WTC11 (cell line): ENCODE data around the gene PCDH20. TPM values are rescaled to one million over a fixed set of nuclear protein-coding genes. Genes with fewer than 3 reads are reported as not detected.
A peak's percentile ranks its signal among the peaks of the same experiment; 100 is the strongest.

Experiments
- ATAC-seq: fragments of 200-7000 bp; cut with Tn5 transposase; 2 replicates; pipeline ENCODE4 v1.10.0; 2021; ENCODE audit warnings: mild to moderate bottlenecking, moderate library complexity
- CTCF ChIA-PET: fragments of 300-600 bp; sonication (Branson Sonifier 250); formaldehyde crosslinking; loops from one replicate; lab custom pipeline; 2021; ENCODE audit warnings: antibody characterized with exemption; lab: Charles Lee
- POLR2A ChIA-PET: fragments of 350-600 bp; sonication (Branson Sonifier 250); formaldehyde crosslinking; loops from one replicate; lab custom pipeline; 2021; ENCODE audit warnings: antibody characterized with exemption; lab: Charles Lee
- DNase-seq: peaks from one replicate; pipeline ENCODE4 v3.0.0; 2021; ENCODE audit warnings: low spot score
- H3K27ac Mint-ChIP-seq: 2 replicates; pipeline ENCODE4 v1.8.0; 2021; ENCODE audit warnings: mixed read lengths
- H3K27me3 Mint-ChIP-seq: 2 replicates; pipeline ENCODE4 v1.8.0; 2021; ENCODE audit warnings: low read depth, mild to moderate bottlenecking, moderate library complexity, mixed read lengths
- H3K36me3 Mint-ChIP-seq: 2 replicates; pipeline ENCODE4 v1.8.0; 2021; ENCODE audit warnings: mixed read lengths
- H3K4me1 Mint-ChIP-seq: 2 replicates; pipeline ENCODE4 v1.8.0; 2022; ENCODE audit warnings: mixed read lengths
- H3K4me3 Mint-ChIP-seq: 2 replicates; pipeline ENCODE4 v1.8.0; 2021; ENCODE audit warnings: mild to moderate bottlenecking, moderate library complexity, mixed read lengths
- H3K9me3 Mint-ChIP-seq: 2 replicates; pipeline ENCODE4 v1.8.0; 2021; ENCODE audit warnings: mixed read lengths
- CREB1 ChIP-seq: sonication (generic); formaldehyde crosslinking; IDR thresholded peaks from 2 replicates; pipeline ENCODE4 v1.8.0; 2023; ENCODE audit warnings: mild to moderate bottlenecking, missing genetic modification reagents
- CREM ChIP-seq: sonication (generic); formaldehyde crosslinking; IDR thresholded peaks from 2 replicates; pipeline ENCODE4 v1.8.1; 2022; ENCODE audit warnings: mild to moderate bottlenecking, missing genetic modification reagents, moderate library complexity
- CTCF ChIP-seq: fragments of 200-600 bp; IDR thresholded peaks from 2 replicates; pipeline ENCODE4 v1.8.0; 2022; ENCODE audit warnings: antibody characterized with exemption
- ELF4 ChIP-seq: sonication (generic); formaldehyde crosslinking; IDR thresholded peaks from 2 replicates; pipeline ENCODE4 v1.8.1; 2022; ENCODE audit warnings: low read depth, mild to moderate bottlenecking, moderate library complexity, missing genetic modification reagents
- ESRRA ChIP-seq: sonication (generic); formaldehyde crosslinking; IDR thresholded peaks from 2 replicates; pipeline ENCODE4 v1.8.1; 2022; ENCODE audit warnings: mild to moderate bottlenecking, missing genetic modification reagents, borderline replicate concordance
- ETV6 ChIP-seq: sonication (generic); formaldehyde crosslinking; IDR thresholded peaks from 2 replicates; pipeline ENCODE4 v1.8.1; 2022; ENCODE audit warnings: mild to moderate bottlenecking, missing genetic modification reagents
- HMGA2 ChIP-seq: fragments of 250-450 bp; sonication (Bioruptor Pico); IDR thresholded peaks from 2 replicates; pipeline ENCODE4 v1.4.0; 2021; ENCODE audit warnings: mild to moderate bottlenecking, moderate library complexity
- JUN ChIP-seq: sonication (generic); formaldehyde crosslinking; IDR thresholded peaks from 2 replicates; pipeline ENCODE4 v1.8.0; 2023; ENCODE audit warnings: mild to moderate bottlenecking, missing genetic modification reagents
- KAT7 ChIP-seq: sonication (generic); formaldehyde crosslinking; IDR thresholded peaks from 2 replicates; pipeline ENCODE4 v1.8.1; 2023; ENCODE audit warnings: missing genetic modification reagents, mild to moderate bottlenecking, borderline replicate concordance
- NFE2L1 ChIP-seq: sonication (generic); formaldehyde crosslinking; IDR thresholded peaks from 2 replicates; pipeline ENCODE4 v1.8.1; 2023; ENCODE audit warnings: missing genetic modification reagents
- OVOL2 ChIP-seq: fragments of 250-450 bp; sonication (Bioruptor Pico); IDR thresholded peaks from 2 replicates; pipeline ENCODE4 v1.9.0; 2021; ENCODE audit warnings: mild to moderate bottlenecking, borderline replicate concordance
- PRRX2 ChIP-seq: fragments of 250-450 bp; sonication (Bioruptor Pico); IDR thresholded peaks from 2 replicates; pipeline ENCODE4 v1.8.0; 2021; ENCODE audit warnings: mild to moderate bottlenecking
- TCF7 ChIP-seq: sonication (generic); formaldehyde crosslinking; IDR thresholded peaks from 2 replicates; pipeline ENCODE4 v1.8.0; 2022; ENCODE audit warnings: mild to moderate bottlenecking, low read depth, missing genetic modification reagents, moderate library complexity
- TP53 ChIP-seq: sonication (generic); formaldehyde crosslinking; IDR thresholded peaks from 2 replicates; pipeline ENCODE4 v1.8.1; 2023; ENCODE audit warnings: mild to moderate bottlenecking, missing genetic modification reagents
- ZBTB21 ChIP-seq: sonication (generic); formaldehyde crosslinking; IDR thresholded peaks from 2 replicates; pipeline ENCODE4 v1.8.1; 2023; ENCODE audit warnings: mild to moderate bottlenecking, missing genetic modification reagents, borderline replicate concordance
- ZMAT4 ChIP-seq: fragments of 250-450 bp; sonication (Bioruptor Pico); IDR thresholded peaks from 2 replicates; pipeline ENCODE4 v1.9.0; 2021; ENCODE audit warnings: mild to moderate bottlenecking
- ZNF232 ChIP-seq: sonication (generic); formaldehyde crosslinking; IDR thresholded peaks from 2 replicates; pipeline ENCODE4 v1.8.0; 2022; ENCODE audit warnings: mild to moderate bottlenecking, missing genetic modification reagents
- ZNF263 ChIP-seq: sonication (generic); formaldehyde crosslinking; IDR thresholded peaks from 2 replicates; pipeline ENCODE4 v1.8.1; 2022; ENCODE audit warnings: low read depth, mild to moderate bottlenecking, moderate library complexity, missing genetic modification reagents
- ZNF317 ChIP-seq: sonication (generic); formaldehyde crosslinking; IDR thresholded peaks from 2 replicates; pipeline ENCODE4 v1.8.1; 2023; ENCODE audit warnings: low read depth, mild to moderate bottlenecking, moderate library complexity, missing genetic modification reagents, borderline replicate concordance
- ZNF396 ChIP-seq: fragments of 250-450 bp; sonication (Bioruptor Pico); IDR thresholded peaks from 2 replicates; pipeline ENCODE4 v1.8.0; 2021; ENCODE audit warnings: mild to moderate bottlenecking, moderate library complexity, borderline replicate concordance
- ZNF423 ChIP-seq: fragments of 250-450 bp; sonication (Bioruptor Pico); IDR thresholded peaks from 2 replicates; pipeline ENCODE4 v2.1.2; 2022; ENCODE audit warnings: mild to moderate bottlenecking, moderate library complexity
- ZNF425 ChIP-seq: fragments of 250-450 bp; sonication (Bioruptor Pico); conservative IDR thresholded peaks from 2 replicates; pipeline ENCODE4 v1.9.0; 2021; ENCODE audit warnings: mild to moderate bottlenecking
- total RNA-seq: library from RNA; stranded (reverse); gene quantifications from 3 replicates; pipeline ENCODE4 v1.2.3, GENCODE V29; 2021
- TF ChIP-seq, protein P1 (sequence below): fragments of 250-450 bp; sonication (Bioruptor Pico); IDR thresholded peaks from 2 replicates; pipeline ENCODE4 v1.8.0; 2021; ENCODE audit warnings: mild to moderate bottlenecking
- TF ChIP-seq, protein P2 (sequence below): sonication (generic); formaldehyde crosslinking; conservative IDR thresholded peaks from 2 replicates; pipeline ENCODE4 v1.8.1; 2022; ENCODE audit warnings: mild to moderate bottlenecking, missing genetic modification reagents

The PCDH20 gene
- total RNA-seq, 1 experiment from 2014 or later: 1.3 TPM

DNA sequence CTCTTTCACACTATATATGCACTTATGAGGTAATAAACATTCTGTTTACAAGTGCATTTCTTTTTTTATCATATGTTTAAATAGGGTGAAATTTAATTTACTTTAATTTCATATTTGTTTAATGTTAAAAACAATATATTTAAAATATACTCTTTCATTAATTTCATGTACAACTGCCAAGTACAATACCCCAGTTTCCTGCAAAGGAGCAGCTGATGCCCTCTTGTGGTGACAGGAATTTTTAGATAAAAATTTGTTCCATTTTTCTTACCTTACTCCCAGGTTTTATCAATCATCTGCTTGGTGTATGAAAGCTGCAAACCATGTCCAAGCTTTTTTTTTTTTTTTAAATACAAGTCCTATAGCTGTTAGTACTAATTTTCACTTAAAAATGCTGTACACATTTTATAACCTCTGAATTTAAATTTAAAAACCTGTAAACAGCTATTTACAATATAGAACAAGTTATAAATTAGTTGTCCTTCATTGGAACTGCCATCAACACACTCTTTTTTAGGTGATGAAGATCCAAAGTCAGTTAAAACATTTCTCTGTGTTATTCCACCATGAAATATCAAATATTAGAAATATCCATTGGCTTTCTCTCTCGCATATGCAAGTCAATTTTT, 4.9 kb downstream of the PCDH20 start:
- DNase-seq: no peak
- no peak overlapping the region for H3K27ac Mint-ChIP-seq
- 0 out of 2 replicates have a peak, but pooled peaks have one; percentile 20 for TF ChIP-seq CTCF
- TF ChIP-seq ELF4 (CRISPR knock-in tag): no peak
- no peak for TF ChIP-seq JUN (CRISPR knock-in tag)
- no peak for TF ChIP-seq ZNF232 (CRISPR knock-in tag)
- TF ChIP-seq ZNF423 (CRISPR knock-in tag): no peak
- peak; percentile 66; the same call in 1 of the 2 replicates for TF ChIP-seq HMGA2 (CRISPR knock-in tag)
- TF ChIP-seq KAT7 (CRISPR knock-in tag): no peak
- no peak for TF ChIP-seq OVOL2 (CRISPR knock-in tag)
- no peak for TF ChIP-seq PRRX2 (CRISPR knock-in tag)
- no peak for TF ChIP-seq ZNF263
- TF ChIP-seq CREB1: no peak
- no peak for TF ChIP-seq ZNF317 (CRISPR knock-in tag)
- no peak for TF ChIP-seq ZNF425
- no peak for TF ChIP-seq TCF7
- TF ChIP-seq ZNF396 (CRISPR knock-in tag): no peak
- no peak for TF ChIP-seq CREM (CRISPR knock-in tag)
- no peaks in the 10 kb centered on the region for H3K9me3 Mint-ChIP-seq
- H3K4me1 Mint-ChIP-seq: peaks cover 11% of the 10 kb centered on the region
- CTCF ChIA-PET: interaction anchor here (0.6 to 1.2 kb wide), 3 partner anchors 150 to 1216 kb away, joined by 3 read pairs; no protein-coding TSS in a partner anchor
- no peak overlapping the region for H3K4me3 Mint-ChIP-seq
- POLR2A ChIA-PET: no interaction called here
- no peak for ATAC-seq
- peaks cover 38% of the 10 kb centered on the region for H3K27me3 Mint-ChIP-seq
- H3K36me3 Mint-ChIP-seq: no peaks in the 10 kb centered on the region

DNA sequence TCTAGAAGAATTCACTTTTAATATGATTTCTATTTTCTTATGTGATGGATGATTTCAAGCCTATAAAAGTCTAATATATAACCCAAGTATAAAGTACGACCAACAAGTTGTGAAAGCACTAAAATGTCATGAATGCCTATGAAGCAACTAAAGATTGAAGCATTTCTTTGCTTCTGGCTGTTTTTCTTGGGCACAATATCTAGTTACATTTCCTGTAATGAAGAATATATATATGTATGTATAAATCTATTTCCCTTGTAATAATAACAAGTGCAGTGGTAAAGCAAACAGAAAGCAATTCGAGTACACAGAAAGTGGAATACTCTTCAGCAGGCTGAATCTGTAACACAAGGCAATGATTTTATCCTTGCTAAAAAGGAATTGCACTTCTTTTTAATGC, 5.4 kb downstream of the PCDH20 start:
- CTCF ChIA-PET: interaction anchor here (0.6 to 1.2 kb wide), 2 partner anchors 483 to 1216 kb away, joined by 3 read pairs; no protein-coding TSS in a partner anchor
- no peak overlapping the region for H3K4me3 Mint-ChIP-seq

More for the DNA sequence above, 5.4 kb downstream of the PCDH20 start:
- DNase-seq (no peak), ATAC-seq (no peak)
- TF ChIP-seq ZNF263 (no peak), ZBTB21 (CRISPR knock-in tag) (no peak), ETV6 (CRISPR knock-in tag) (no peak), ZNF396 (CRISPR knock-in tag) (no peak), NFE2L1 (no peak), ESRRA (CRISPR knock-in tag) (no peak), TP53 (CRISPR knock-in tag) (no peak), TCF7 (no peak), ZMAT4 (CRISPR knock-in tag) (no peak)
- TF ChIP-seq, protein P1, sequence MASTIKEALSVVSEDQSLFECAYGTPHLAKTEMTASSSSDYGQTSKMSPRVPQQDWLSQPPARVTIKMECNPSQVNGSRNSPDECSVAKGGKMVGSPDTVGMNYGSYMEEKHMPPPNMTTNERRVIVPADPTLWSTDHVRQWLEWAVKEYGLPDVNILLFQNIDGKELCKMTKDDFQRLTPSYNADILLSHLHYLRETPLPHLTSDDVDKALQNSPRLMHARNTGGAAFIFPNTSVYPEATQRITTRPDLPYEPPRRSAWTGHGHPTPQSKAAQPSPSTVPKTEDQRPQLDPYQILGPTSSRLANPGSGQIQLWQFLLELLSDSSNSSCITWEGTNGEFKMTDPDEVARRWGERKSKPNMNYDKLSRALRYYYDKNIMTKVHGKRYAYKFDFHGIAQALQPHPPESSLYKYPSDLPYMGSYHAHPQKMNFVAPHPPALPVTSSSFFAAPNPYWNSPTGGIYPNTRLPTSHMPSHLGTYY (CRISPR knock-in tag): no peak
- TF ChIP-seq, protein P2, sequence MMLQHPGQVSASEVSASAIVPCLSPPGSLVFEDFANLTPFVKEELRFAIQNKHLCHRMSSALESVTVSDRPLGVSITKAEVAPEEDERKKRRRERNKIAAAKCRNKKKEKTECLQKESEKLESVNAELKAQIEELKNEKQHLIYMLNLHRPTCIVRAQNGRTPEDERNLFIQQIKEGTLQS (CRISPR knock-in tag): no peak
- Mint-ChIP-seq H3K27ac (no peak overlapping the region), H3K27me3 (peaks cover 38% of the 10 kb centered on the region), H3K4me1 (peaks cover 6% of the 10 kb centered on the region; the same call in 1 of the 2 replicates), H3K9me3 (no peaks in the 10 kb centered on the region), H3K36me3 (no peaks in the 10 kb centered on the region)
- POLR2A ChIA-PET: no interaction called here
